IMR-90 (cell line): Measurements from ENCODE around the gene SEMA5A. TPM values are rescaled to one million over a fixed set of nuclear protein-coding genes. Genes with fewer than 3 reads are reported as not detected.

Experiments used
- ATAC-seq: fragments of 200-7000 bp; cut with Tn5 transposase; 2 replicates; pipeline ENCODE4 v1.9.1; 2020; ENCODE audit warnings: low read depth, mild to moderate bottlenecking, moderate library complexity
- BruUV-seq: library from RNA; stranded (reverse); fragments of 400-500 nt; replicated peaks from 2 replicates; lab custom pipeline; 2021; lab: Mats Ljungman, UMichigan
- CTCF ChIA-PET: fragments of 300-600 bp; formaldehyde crosslinking; extraction: SDS; loops from one replicate; lab custom pipeline; 2021; ENCODE audit warnings: antibody characterized with exemption; lab: Yijun Ruan, JAX
- POLR2A ChIA-PET: fragments of 300-600 bp; sonication (Branson Sonifier 250); formaldehyde crosslinking; loops from one replicate; lab custom pipeline; 2022; ENCODE audit warnings: antibody characterized with exemption; ENCODE audit not compliant: unreplicated experiment; lab: Charles Lee
- DNase-seq: peaks from one replicate; pipeline ENCODE4 v3.0.0; 2013
- H2AFZ ChIP-seq: replicated peaks from 2 replicates; pipeline ENCODE3; 2013; ENCODE audit warnings: low read length, mild to moderate bottlenecking; ENCODE audit not compliant: poor library complexity
- H2AK5ac ChIP-seq: 2 replicates; pipeline ENCODE4 v1.6.1; 2013; ENCODE audit warnings: low read depth, low read length, inconsistent platforms
- H2AK9ac ChIP-seq: replicated peaks from 2 replicates; pipeline ENCODE3; 2013; ENCODE audit warnings: mild to moderate bottlenecking, low read depth, low read length, moderate library complexity; ENCODE audit not compliant: poor library complexity
- H2BK120ac ChIP-seq: 2 replicates; pipeline ENCODE4 v1.6.1; 2013; ENCODE audit warnings: low read depth, low read length, inconsistent platforms
- H2BK15ac ChIP-seq: 3 replicates; pipeline ENCODE4 v1.6.1; 2013; ENCODE audit warnings: low read depth, low read length, inconsistent platforms
- H2BK20ac ChIP-seq: 2 replicates; pipeline ENCODE4 v1.6.1; 2013; ENCODE audit warnings: low read depth, mild to moderate bottlenecking, inconsistent platforms, low read length, moderate library complexity
- H2BK5ac ChIP-seq: 2 replicates; pipeline ENCODE4 v1.6.1; 2013; ENCODE audit warnings: mild to moderate bottlenecking, low read depth, low read length, inconsistent platforms; ENCODE audit not compliant: poor library complexity, severe bottlenecking
- H3K14ac ChIP-seq: replicated peaks from 2 replicates; pipeline ENCODE4 v1.6.1; 2013; ENCODE audit warnings: low read depth, low read length, inconsistent platforms
- H3K18ac ChIP-seq: 2 replicates; pipeline ENCODE4 v1.6.1; 2013; ENCODE audit warnings: low read depth, low read length, control low read depth
- H3K23ac ChIP-seq: 2 replicates; pipeline ENCODE4 v1.6.1; 2013; ENCODE audit warnings: low read depth, low read length, inconsistent platforms
- H3K27ac ChIP-seq: 2 replicates; pipeline ENCODE4 v1.5.1; 2013; ENCODE audit warnings: mild to moderate bottlenecking, control low read depth, low read length; ENCODE audit not compliant: insufficient read depth
- H3K27me3 ChIP-seq: 2 replicates; pipeline ENCODE4 v1.6.1; 2013; ENCODE audit warnings: low read length; ENCODE audit not compliant: control insufficient read depth, insufficient read depth
- H3K36me3 ChIP-seq: 2 replicates; pipeline ENCODE4 v1.6.1; 2013; ENCODE audit warnings: low read length, mixed read lengths; ENCODE audit not compliant: control insufficient read depth, insufficient read depth
- H3K4ac ChIP-seq: 2 replicates; pipeline ENCODE4 v1.6.1; 2013; ENCODE audit warnings: low read depth, low read length, inconsistent platforms
- H3K4me1 ChIP-seq: 2 replicates; pipeline ENCODE4 v1.6.1; 2013; ENCODE audit warnings: low read length, mixed read lengths; ENCODE audit not compliant: control insufficient read depth, insufficient read depth
- H3K4me2 ChIP-seq: 2 replicates; pipeline ENCODE4 v1.6.1; 2013; ENCODE audit warnings: low read depth, mild to moderate bottlenecking, control low read depth, low read length, moderate library complexity
- H3K4me3 ChIP-seq: 2 replicates; pipeline ENCODE4 v1.5.1; 2013; ENCODE audit warnings: low read depth, mild to moderate bottlenecking, control low read depth, low read length, moderate library complexity; ENCODE audit not compliant: insufficient read depth
- H3K56ac ChIP-seq: 2 replicates; pipeline ENCODE4 v1.6.1; 2013; ENCODE audit warnings: low read length, inconsistent platforms; ENCODE audit not compliant: insufficient read depth; ENCODE audit errors: extremely low read depth
- H3K79me1 ChIP-seq, 2 experiments: 2 replicates each; pipeline ENCODE4 v1.6.1; 2013; ENCODE audit warnings: low read length in 2 of 2, inconsistent platforms in 1 of 2, low read depth in 1 of 2
- H3K9ac ChIP-seq: 2 replicates; pipeline ENCODE4 v1.6.1; 2013; ENCODE audit warnings: low read depth, low read length, control low read depth
- H3K9me1 ChIP-seq: 2 replicates; pipeline ENCODE4 v1.6.1; 2013; ENCODE audit warnings: low read length, inconsistent platforms; ENCODE audit not compliant: insufficient read depth
- H3K9me3 ChIP-seq: 2 replicates; pipeline ENCODE4 v1.6.1; 2013; ENCODE audit warnings: low read length; ENCODE audit not compliant: control insufficient read depth, insufficient read depth
- H4K20me1 ChIP-seq: 2 replicates; pipeline ENCODE4 v1.6.1; 2013; ENCODE audit warnings: low read length, inconsistent platforms; ENCODE audit not compliant: insufficient read depth
- H4K5ac ChIP-seq: 2 replicates; pipeline ENCODE4 v1.6.1; 2013; ENCODE audit warnings: mild to moderate bottlenecking, low read depth, low read length, control low read depth
- H4K8ac ChIP-seq, 2 experiments: 2 replicates each; pipeline ENCODE4 v1.6.1; 2013; ENCODE audit warnings: low read depth in 2 of 2, low read length in 2 of 2, control low read depth in 1 of 2, inconsistent platforms in 1 of 2
- H4K91ac ChIP-seq: 2 replicates; pipeline ENCODE4 v1.6.1; 2013; ENCODE audit warnings: low read depth, low read length, inconsistent platforms; ENCODE audit not compliant: insufficient read depth
- BHLHE40 ChIP-seq: fragments of 150-350 bp; IDR thresholded peaks from 2 replicates; pipeline ENCODE4 v1.6.1; 2016; ENCODE audit warnings: mild to moderate bottlenecking, low read depth, low read length
- CEBPB ChIP-seq: IDR thresholded peaks from 2 replicates; pipeline ENCODE4 v1.6.1; 2012; ENCODE audit warnings: low read depth, low read length, improper control_type of control experiment
- MAFK ChIP-seq: IDR thresholded peaks from 2 replicates; pipeline ENCODE4 v1.6.1; 2012; ENCODE audit warnings: low read depth, low read length, improper control_type of control experiment
- MAZ ChIP-seq: IDR thresholded peaks from 2 replicates; pipeline ENCODE4 v1.6.1; 2012; ENCODE audit warnings: low read depth, mild to moderate bottlenecking, low read length, improper control_type of control experiment, moderate library complexity, borderline replicate concordance
- NFE2L2 ChIP-seq: fragments of 150-350 bp; IDR thresholded peaks from 2 replicates; pipeline ENCODE4 v1.6.1; 2016; ENCODE audit warnings: low read depth, mild to moderate bottlenecking, low read length
- POLR2A ChIP-seq: IDR thresholded peaks from 2 replicates; pipeline ENCODE4 v1.6.1; 2012; ENCODE audit warnings: mild to moderate bottlenecking, low read depth, low read length
- RFX5 ChIP-seq: IDR thresholded peaks from 2 replicates; pipeline ENCODE4 v1.8.0; 2012; ENCODE audit warnings: low read depth, mild to moderate bottlenecking, low read length, moderate library complexity
- SMC3 ChIP-seq: fragments of 150-350 bp; IDR thresholded peaks from 2 replicates; pipeline ENCODE4 v1.6.1; 2016; ENCODE audit warnings: low read depth, mild to moderate bottlenecking, antibody characterized with exemption, low read length, moderate library complexity
- whole genome bisulfite sequencing, 2 experiments: methylation state at CpG; one replicate each; pipeline versions ENCODE4 v1.1.5 to v1.1.7; 2013; ENCODE audit warnings: missing lambda C conversion rate in 2 of 2; ENCODE audit not compliant: insufficient read length in 1 of 2; ENCODE audit errors: extremely low coverage in 2 of 2; 5-methylcytosine and 5-hydroxymethylcytosine counted together
- dilution Hi-C: fragments of 300-500 bp; cut with HindIII; formaldehyde crosslinking; loops from one replicate; pipeline ENCODE4 v1.14.3; 2018; ENCODE audit warnings: low sequenced_read_pairs; ENCODE audit not compliant: unreplicated experiment
- in situ Hi-C: fragments of 300-500 bp; cut with MboI; formaldehyde crosslinking; loops from 3 replicates; pipeline ENCODE4 v1.14.3; 2019; ENCODE audit warnings: low sequenced_read_pairs, inconsistent platforms, mixed read lengths
- intact Hi-C: fragments of 100-400 bp; cut with micrococcal nuclease; formaldehyde crosslinking; loops from 2 replicates; pipeline ENCODE4 v1.10.0; 2022
- polyA plus RNA-seq, 3 experiments: library from polyadenylated mRNA; depleted of rRNA; stranded (reverse); fragments of >200 nt; gene quantifications; 2 replicates each; pipeline ENCODE4 v1.2.3, GENCODE V29; 2012; ENCODE audit warnings: low replicate concordance in 1 of 3
- total RNA-seq: library from RNA; depleted of rRNA; stranded (reverse); fragments of >200 nt; gene quantifications from 2 replicates; pipeline ENCODE4 v1.2.3, GENCODE V29; 2012
- TF ChIP-seq, protein P1 (sequence below): fragments of 150-350 bp; IDR thresholded peaks from 2 replicates; pipeline ENCODE4 v1.6.1; 2017; ENCODE audit warnings: mild to moderate bottlenecking, antibody characterized with exemption, low read length, low read depth
- TF ChIP-seq, protein P2 (sequence below): fragments of 150-350 bp; IDR thresholded peaks from 2 replicates; pipeline ENCODE4 v1.6.1; 2016; ENCODE audit warnings: low read depth, mild to moderate bottlenecking, low read length, moderate library complexity, borderline replicate concordance

The SEMA5A gene
- total and polyA plus RNA-seq, 2 of the 4 experiments (the other 2 are of a cell fraction), result 8.2 to 9.9 TPM

DNA sequence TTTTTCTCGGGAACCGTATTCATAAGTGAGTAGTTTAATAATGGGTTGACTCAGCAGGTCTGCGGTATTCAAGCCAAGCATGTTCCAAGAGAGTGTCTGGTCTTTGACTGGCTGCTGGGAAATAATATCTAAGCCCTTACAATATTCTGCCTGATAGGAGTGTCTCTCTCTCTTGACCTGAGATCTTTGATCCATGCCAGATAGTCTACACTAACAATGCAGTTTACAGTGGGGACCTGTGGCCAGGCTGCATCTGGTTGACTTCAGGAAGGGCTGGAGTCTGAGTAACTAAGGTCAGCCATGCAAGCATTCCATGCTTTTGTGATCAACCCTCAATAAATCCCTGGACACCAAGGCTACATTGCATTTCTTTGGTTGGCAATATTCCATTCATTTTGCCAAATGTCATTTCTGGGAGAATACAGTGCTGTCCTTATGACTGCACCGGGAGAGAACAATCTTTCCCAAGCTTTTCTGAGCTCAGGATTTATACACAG is 195.5 kb downstream of the SEMA5A start:
- in situ Hi-C loops (no loop called here), dilution Hi-C loops (no loop called here), intact Hi-C loops (no loop called here)
- Histone ChIP-seq H3K36me3 (no peaks in the 10 kb centered on the region), H2AK5ac (no peak overlapping the region), H3K4me2 (no peak overlapping the region), H3K56ac (no peak overlapping the region), H3K9me3 (no peaks in the 10 kb centered on the region), H3K14ac (no peak overlapping the region), H4K5ac (no peak overlapping the region), H2AFZ (no peak overlapping the region), H2BK5ac (no peak overlapping the region), H3K27me3 (no peaks in the 10 kb centered on the region), H3K9ac (no peak overlapping the region), H3K4ac (no peak overlapping the region), H3K4me1 (peaks cover 7% of the 10 kb centered on the region), H4K91ac (no peak overlapping the region), H3K4me3 (no peak overlapping the region), H4K20me1 (no peaks in the 10 kb centered on the region; the same call in 1 of the 2 replicates), H2BK20ac (no peak overlapping the region), H2BK15ac (no peak overlapping the region), H3K27ac (no peak overlapping the region), H2BK120ac (no peak overlapping the region), H3K18ac (no peak overlapping the region), H3K23ac (no peak overlapping the region), H3K79me1 (peaks cover 8 to 38% of the 10 kb centered on the region in 2 experiments), H3K9me1 (peaks cover 9% of the 10 kb centered on the region), H4K8ac (no peak overlapping the region), H2AK9ac (no peak overlapping the region)
- ChIA-PET CTCF (interaction anchor here (1.1 kb wide), 1 partner anchor 13 kb away, joined by 3 read pairs; no protein-coding TSS in a partner anchor), POLR2A (no interaction called here)
- no peak for ATAC-seq
- 80% methylated on average over 1 of the region's 4 CpGs; no CpG with 5 or more reads in 1 of the 2 experiments for WGBS, 2 experiments
- no TSS peak for BruUV-seq
- peak; percentile 25 for DNase-seq
- TF ChIP-seq MAZ (no peak), SMC3 (no peak), CEBPB (no peak), RFX5 (no peak), NFE2L2 (no peak), BHLHE40 (no peak), POLR2A (no peak), MAFK (no peak)
- TF ChIP-seq, protein P1, sequence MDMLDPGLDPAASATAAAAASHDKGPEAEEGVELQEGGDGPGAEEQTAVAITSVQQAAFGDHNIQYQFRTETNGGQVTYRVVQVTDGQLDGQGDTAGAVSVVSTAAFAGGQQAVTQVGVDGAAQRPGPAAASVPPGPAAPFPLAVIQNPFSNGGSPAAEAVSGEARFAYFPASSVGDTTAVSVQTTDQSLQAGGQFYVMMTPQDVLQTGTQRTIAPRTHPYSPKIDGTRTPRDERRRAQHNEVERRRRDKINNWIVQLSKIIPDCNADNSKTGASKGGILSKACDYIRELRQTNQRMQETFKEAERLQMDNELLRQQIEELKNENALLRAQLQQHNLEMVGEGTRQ, result no peak
- TF ChIP-seq, protein P2, sequence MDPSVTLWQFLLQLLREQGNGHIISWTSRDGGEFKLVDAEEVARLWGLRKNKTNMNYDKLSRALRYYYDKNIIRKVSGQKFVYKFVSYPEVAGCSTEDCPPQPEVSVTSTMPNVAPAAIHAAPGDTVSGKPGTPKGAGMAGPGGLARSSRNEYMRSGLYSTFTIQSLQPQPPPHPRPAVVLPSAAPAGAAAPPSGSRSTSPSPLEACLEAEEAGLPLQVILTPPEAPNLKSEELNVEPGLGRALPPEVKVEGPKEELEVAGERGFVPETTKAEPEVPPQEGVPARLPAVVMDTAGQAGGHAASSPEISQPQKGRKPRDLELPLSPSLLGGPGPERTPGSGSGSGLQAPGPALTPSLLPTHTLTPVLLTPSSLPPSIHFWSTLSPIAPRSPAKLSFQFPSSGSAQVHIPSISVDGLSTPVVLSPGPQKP, result no peak
